GM12874 (cell line): ENCODE measurements around the gene AKR1C4.

Experiments
- TF ChIP-seq, protein P1 (sequence below): IDR thresholded peaks from 2 replicates; pipeline ENCODE4 v1.5.1; 2011; ENCODE audit warnings: low read depth, mild to moderate bottlenecking, control low read depth, low read length, moderate library complexity; ENCODE audit not compliant: insufficient read depth

Gene AKR1C4

DNA sequence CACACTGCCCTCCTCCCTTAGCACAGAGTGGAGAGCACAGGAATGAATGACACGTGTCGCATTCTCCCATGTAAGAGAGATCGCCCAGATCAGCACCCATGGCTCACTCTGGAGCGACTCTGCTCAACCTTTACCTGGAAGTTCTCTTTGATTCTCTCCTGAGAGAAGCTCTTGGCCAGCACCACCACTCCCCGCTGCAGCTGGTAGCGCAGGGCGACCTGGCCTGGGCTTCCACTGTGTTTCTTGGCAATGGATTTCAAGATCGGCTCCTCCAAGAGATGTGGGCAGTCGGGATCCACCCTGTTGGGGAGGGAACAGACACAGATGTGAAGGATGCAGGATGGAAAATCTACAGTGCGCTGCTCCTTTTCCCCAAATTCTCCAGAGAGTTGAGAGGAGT, 39.1 kb upstream of the AKR1C4 start:
- TF ChIP-seq, protein P1, sequence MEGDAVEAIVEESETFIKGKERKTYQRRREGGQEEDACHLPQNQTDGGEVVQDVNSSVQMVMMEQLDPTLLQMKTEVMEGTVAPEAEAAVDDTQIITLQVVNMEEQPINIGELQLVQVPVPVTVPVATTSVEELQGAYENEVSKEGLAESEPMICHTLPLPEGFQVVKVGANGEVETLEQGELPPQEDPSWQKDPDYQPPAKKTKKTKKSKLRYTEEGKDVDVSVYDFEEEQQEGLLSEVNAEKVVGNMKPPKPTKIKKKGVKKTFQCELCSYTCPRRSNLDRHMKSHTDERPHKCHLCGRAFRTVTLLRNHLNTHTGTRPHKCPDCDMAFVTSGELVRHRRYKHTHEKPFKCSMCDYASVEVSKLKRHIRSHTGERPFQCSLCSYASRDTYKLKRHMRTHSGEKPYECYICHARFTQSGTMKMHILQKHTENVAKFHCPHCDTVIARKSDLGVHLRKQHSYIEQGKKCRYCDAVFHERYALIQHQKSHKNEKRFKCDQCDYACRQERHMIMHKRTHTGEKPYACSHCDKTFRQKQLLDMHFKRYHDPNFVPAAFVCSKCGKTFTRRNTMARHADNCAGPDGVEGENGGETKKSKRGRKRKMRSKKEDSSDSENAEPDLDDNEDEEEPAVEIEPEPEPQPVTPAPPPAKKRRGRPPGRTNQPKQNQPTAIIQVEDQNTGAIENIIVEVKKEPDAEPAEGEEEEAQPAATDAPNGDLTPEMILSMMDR: no peak

DNA sequence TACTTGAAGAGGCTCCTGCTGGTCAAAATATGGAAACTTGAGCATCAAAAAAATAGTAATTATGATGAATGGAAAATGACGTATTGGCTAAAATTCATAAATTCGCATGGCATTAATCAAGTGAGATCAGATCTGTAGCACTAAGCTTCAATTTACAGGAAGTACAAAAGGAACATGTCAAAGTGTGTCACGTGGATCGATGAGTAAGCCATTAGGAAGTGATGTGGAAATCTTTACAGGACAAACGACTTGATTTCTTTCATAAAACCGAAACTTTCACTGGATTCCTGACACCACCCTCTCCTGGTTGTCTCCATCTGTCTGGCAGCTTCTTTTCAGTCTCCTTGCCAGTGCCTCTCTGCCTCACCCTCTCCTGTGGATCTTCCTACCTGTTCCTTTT, 37.5 kb upstream of the AKR1C4 start:
- TF ChIP-seq, protein P1: no peak

DNA sequence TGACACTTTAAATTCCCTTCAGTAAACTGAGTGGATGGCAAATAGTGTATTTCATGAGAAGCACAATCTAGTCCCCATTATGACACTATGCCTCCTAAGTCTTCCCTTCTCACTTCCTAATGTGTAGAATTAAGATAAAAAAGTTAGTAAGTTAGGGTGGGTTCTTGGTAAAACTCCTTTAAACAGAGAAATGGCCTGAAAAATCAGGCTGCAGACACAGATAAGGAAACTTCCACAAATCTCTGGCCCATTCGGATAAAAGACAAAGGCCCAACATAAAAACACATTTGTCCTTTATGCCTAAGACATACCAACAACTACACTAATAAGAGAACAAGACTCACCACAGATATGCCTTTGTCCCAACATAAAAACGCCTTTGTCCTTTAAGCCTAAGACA, 33.1 kb upstream of the AKR1C4 start:
- TF ChIP-seq, protein P1: no peak

DNA sequence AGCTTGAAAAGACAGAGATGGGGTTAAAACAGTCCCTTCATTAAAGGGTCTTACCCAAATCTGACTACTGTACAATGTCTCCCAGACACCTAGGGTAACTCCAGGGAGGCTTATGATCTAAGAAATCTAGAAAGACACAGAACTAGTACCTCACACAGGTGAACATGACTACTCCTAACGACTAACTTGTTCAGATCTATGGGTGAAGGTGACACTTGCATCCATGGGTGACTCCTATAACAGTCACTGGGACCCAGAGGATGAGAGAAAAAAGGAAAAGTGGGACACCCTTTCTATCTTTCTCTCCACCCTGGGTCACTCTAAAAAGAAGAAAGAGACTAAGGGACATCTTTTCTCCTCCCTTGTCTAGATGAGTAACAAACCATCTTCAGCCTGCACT, 30.9 kb upstream of the AKR1C4 start:
- TF ChIP-seq, protein P1: no peak

DNA sequence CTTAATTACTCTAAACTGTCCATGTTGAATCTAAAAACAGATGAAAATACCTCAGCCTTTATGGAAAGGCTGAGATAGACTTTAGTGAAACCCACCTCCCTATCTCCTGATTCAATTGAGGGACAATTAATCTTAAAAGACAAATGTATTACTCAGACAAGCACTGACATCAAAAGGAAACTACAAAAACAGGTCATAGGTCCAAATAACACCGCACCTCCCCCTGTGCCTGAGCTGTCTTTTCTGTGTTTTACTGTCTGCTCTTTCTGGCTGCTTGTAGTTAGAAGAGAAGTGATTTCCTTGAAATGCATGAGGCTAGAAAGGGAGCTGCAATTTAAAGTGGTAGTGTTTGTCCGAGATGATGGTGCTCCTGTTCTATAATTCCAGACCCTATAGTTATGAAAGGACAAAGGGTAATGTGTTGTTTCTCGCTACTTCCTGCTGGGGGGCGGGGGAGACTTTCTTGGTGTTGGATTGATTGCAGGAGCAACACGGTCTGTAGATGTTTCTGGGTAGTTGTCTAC, 27.7 kb upstream of the AKR1C4 start:
- TF ChIP-seq, protein P1: no peak

DNA sequence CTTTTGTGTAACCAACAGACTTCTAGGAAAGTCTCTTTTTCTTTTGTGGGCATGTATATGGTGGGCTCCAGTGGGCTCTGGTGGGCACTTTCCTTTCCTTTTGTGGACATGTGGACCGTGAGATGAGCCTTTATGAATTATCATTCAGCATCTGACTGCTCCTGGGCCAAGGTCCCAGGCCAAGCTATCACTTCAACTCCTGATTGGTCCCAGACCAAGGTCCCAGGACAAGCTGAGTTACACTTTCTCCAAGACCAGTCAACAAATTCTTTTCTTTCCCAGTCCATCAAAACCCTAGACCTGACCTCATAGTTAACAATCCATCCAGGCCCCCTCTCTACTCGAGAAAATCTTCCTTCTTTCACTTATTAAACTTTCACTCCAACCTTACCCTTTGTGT, 12.7 kb upstream of the AKR1C4 start:
- TF ChIP-seq, protein P1: no peak

DNA sequence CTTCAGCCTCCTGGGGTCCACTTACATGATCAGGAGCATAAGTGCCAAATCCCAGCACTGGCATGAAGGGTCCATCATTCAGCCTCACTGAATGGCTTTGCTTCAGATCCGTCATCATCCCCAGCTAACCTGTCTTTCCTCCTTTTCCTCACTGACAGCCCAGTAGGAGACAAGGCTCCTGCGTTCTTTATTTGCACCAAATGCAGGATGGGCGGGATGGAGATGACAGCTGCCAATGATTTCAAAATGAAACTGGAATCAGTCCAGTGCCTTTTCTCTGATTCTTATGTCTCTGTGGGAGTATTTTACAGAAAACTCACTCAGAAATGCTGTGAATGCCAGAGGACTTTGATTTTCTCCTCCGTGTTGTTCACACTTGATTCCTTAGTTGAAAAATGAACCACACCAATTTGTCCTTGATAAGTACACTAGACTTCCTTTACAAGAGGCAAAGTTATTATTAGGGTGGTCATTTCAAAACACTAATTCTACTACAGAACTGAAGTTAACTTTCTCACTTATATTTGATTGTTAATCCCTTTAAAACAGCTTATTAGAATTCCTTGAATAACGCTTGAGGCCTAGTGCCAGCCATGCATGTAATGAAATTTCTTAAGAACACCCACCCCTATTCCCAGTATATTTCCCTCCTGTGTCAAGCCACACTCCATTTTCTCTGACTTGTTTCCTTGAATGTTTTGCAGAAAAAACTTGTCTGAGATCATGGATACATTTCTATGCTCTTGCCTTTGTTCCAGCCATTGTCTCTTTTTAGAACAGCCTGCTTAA, 11.5 kb upstream of the AKR1C4 start, which contains the start of gene AKR1C8:
Gene AKR1C8 (minus strand): TSS at position 164 of the 789 bp plus-strand sequence. CDS start 46 bp downstream, at position 118.
- TF ChIP-seq, protein P1: no peak
